ENCODE measurements around the gene LRIG1.

The LRIG1 gene

DNA sequence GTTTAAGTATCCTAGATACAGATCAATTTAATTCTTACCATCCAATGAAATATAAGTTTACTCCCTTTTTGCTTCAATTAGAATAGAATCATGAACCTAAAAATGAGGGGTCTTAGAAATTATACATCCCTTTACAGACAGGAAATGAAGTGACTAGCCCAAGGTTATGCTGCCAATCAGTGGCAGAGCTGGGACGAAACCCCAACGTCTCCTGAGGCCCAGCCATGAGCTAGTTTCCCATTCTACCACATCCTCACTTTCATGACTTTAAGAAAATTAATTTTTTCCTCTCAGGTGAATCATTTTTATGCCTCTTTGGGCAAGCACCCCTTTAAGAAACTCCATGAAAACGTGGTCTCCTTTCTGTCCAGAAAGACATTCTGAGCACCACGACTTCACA is 11.2 kb downstream of the LRIG1 start:
- TF ChIP-seq, protein P1, sequence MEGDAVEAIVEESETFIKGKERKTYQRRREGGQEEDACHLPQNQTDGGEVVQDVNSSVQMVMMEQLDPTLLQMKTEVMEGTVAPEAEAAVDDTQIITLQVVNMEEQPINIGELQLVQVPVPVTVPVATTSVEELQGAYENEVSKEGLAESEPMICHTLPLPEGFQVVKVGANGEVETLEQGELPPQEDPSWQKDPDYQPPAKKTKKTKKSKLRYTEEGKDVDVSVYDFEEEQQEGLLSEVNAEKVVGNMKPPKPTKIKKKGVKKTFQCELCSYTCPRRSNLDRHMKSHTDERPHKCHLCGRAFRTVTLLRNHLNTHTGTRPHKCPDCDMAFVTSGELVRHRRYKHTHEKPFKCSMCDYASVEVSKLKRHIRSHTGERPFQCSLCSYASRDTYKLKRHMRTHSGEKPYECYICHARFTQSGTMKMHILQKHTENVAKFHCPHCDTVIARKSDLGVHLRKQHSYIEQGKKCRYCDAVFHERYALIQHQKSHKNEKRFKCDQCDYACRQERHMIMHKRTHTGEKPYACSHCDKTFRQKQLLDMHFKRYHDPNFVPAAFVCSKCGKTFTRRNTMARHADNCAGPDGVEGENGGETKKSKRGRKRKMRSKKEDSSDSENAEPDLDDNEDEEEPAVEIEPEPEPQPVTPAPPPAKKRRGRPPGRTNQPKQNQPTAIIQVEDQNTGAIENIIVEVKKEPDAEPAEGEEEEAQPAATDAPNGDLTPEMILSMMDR (IDR thresholded peaks at IDR 0.05; ENCODE audit: low read length, missing control alignments): no peak
- H3K4me3 ChIP-seq (replicated peaks; ENCODE audit: low read depth, low read length): no peak overlapping the region
- no peak for DNase-seq (ENCODE audit: low read depth)

DNA sequence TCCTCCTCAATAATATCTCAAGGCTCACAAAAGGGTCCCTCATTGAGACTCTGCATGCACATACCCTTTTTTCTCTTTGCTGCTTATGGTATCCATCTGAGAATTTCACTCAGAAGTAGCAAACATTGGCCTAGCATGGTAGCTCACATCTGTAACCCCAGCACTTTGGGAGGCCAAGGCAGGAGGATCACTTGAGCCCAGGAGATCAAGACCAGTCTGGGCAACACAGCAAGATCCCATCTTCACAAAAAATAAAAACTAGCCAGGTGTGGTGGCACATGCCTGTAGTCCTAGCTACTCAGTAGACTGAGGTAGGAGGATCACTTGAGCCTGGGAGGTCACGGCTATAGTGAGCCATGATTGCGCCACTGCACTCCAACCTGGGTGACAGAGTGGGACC is 11.7 kb downstream of the LRIG1 start:
- DNase-seq (ENCODE audit: low read depth): no peak
- H3K4me3 ChIP-seq (replicated peaks; ENCODE audit: low read depth, low read length): no peak overlapping the region
- TF ChIP-seq, protein P1 (IDR thresholded peaks at IDR 0.05; ENCODE audit: low read length, missing control alignments): no peak

DNA sequence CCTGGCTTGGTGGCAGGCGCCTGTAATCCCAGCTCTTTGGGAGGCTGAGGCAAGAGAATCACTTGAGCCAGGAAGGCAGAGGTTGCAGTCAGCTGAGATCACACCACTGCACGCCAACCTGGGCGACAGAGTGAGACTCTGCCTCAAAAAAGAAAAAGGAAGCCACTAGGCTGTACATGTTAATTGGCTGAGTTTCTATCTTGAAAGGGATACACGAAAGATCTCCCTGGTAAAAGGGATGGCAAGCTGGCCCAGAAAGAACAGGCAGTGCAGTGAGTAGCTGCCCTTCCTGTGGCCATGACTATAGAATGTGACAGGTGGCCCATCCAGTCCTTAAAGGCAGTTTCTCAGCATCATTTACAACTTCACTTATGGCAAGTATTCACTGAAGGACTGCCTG is 12.3 kb downstream of the LRIG1 start:
- TF ChIP-seq, protein P1 (IDR thresholded peaks at IDR 0.05; ENCODE audit: low read length, missing control alignments): no peak
- no peak overlapping the region for H3K4me3 ChIP-seq (replicated peaks; ENCODE audit: low read depth, low read length)
- no peak for DNase-seq (ENCODE audit: low read depth)

DNA sequence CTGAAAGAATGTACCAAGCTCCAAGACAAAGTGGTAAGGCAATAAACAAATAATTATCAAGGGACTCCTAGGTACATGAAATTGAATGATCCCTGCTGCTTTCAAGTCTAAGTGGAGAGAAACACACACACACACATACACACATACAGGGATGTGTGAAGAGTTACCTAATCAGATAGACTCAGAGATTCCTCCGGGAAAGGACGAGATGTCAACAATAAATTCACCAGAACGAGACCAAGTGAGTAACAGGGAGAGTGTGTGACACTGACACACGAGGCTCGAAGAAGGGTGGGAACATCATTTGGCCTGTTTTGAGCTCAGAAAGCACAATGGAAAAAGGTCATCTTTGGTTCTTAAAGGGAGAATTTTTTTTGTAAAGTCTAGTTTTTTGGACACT is 13.4 kb downstream of the LRIG1 start:
- no peak for DNase-seq (ENCODE audit: low read depth)
- TF ChIP-seq, protein P1 (IDR thresholded peaks at IDR 0.05; ENCODE audit: low read length, missing control alignments): no peak
- no peak overlapping the region for H3K4me3 ChIP-seq (replicated peaks; ENCODE audit: low read depth, low read length)

DNA sequence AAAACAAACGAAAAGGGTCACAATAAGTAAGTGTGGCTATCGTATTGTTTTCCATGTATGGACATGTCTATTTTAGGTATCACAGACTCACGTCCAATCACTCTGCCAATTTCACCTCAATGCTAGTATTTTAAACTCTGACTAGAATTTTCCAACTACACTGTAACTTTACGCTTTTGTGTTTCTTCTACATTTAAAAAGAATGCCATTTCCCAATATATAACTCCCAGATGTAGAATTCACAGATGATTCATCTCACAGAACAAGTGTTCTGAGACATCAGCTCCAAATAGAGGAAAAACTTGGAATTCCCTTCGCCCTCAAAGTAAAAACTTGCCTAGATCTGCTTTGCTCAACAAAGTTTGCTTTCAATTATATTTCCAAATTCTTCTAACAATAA is 14.2 kb downstream of the LRIG1 start:
- DNase-seq (ENCODE audit: low read depth): peak; percentile 66
- TF ChIP-seq, protein P1 (IDR thresholded peaks at IDR 0.05; ENCODE audit: low read length, missing control alignments): no peak
- no peak overlapping the region for H3K4me3 ChIP-seq (replicated peaks; ENCODE audit: low read depth, low read length)

DNA sequence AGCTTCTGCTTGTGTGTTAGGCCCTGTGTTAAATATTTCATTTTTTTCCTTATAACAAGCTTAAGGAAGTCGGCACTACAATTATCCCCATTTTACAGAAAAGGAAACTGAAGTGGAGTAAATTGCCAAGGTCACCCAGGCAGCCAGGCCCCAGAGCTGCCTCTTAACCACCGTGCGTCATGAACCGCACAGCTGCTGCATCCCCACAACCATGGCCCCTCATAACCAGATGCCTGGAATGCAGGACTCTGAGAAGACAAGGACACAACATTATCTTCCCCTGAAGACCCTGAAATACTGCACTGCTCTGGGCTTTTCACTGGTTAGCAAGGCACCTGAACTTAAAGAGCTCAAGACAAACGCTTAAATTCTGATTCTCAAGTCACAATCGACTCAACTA is 14.6 kb downstream of the LRIG1 start:
- TF ChIP-seq, protein P1 (IDR thresholded peaks at IDR 0.05; ENCODE audit: low read length, missing control alignments): no peak
- no peak for DNase-seq (ENCODE audit: low read depth)
- no peak overlapping the region for H3K4me3 ChIP-seq (replicated peaks; ENCODE audit: low read depth, low read length)

DNA sequence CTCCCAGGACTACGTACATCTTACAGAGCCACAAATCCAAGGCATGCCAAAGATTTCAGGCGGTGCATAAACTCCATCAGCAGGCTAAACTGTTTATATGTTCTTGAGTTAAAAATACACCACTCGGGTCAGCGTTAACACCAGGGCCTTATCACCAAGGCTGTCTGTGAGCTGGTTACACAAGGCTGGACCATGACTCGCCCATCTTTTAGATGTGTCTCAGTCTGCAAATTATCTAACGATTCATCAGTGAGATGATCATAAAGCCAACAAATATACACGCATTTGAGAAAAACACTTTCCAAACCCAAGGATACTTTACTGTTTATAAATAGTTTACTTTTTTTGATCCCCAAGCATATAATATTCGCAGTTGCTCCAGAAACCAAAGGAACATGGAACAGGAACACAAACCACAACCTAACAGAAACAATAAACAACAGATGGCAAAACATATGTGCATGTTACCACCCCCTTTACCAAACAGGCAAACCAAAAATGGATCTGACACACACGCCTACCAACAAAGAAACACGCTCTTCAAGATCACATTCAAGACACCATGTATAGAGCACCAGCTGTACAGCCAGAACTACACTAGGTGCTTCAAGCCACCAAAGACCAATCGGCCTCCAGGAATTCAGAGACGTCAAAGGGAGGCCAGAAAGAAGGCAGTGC is 15.4 kb downstream of the LRIG1 start:
- no peak overlapping the region for H3K4me3 ChIP-seq (replicated peaks; ENCODE audit: low read depth, low read length)
- DNase-seq (ENCODE audit: low read depth): peak; percentile 40
- TF ChIP-seq, protein P1 (IDR thresholded peaks at IDR 0.05; ENCODE audit: low read length, missing control alignments): no peak
